Sigmoid colon (tissue), 7 donors: ENCODE measurements around the gene HEY2. TPM values are rescaled to one million over a fixed set of nuclear protein-coding genes. Genes with fewer than 3 reads are reported as not detected.
A peak's percentile ranks its signal among the peaks of the same experiment; 100 is the strongest.

Source experiments
- DNase-seq: peaks from one replicate; pipeline ENCODE4 v3.0.0-alpha.2; 2019
- H3K27ac ChIP-seq, 4 donors: fragments of 200-600 bp; sonication (generic); one replicate each; pipeline ENCODE4 v1.5.1; 2016 to 2019; ENCODE audit warnings: mild to moderate bottlenecking in 1 of 4
- H3K27me3 ChIP-seq, 3 donors: fragments of 200-600 bp; sonication (generic); one replicate each; pipeline ENCODE4 v1.5.1; 2019; ENCODE audit warnings: mild to moderate bottlenecking in 1 of 3
- H3K36me3 ChIP-seq, 4 donors: fragments of 200-600 bp; sonication (generic); one replicate each; pipeline ENCODE4 v1.5.1; 2016 to 2019
- H3K4me1 ChIP-seq, 4 donors: fragments of 200-600 bp; sonication (generic); one replicate each; pipeline ENCODE4 v1.5.1; 2017 to 2019
- H3K4me3 ChIP-seq, 4 donors: fragments of 200-600 bp; sonication (generic); one replicate each; pipeline ENCODE4 v1.5.1; 2017 to 2019; ENCODE audit warnings: mild to moderate bottlenecking in 2 of 4, moderate library complexity in 1 of 4
- H3K9me3 ChIP-seq, 4 donors: fragments of 200-600 bp in 3 of 4; sonication (generic) in 3 of 4; one replicate each; pipeline versions ENCODE4 v1.5.1 to v1.6.1; 2013 to 2019
- CTCF ChIP-seq, 4 experiments: fragments of 450-650 bp in 3 of 4; fragments of 200-600 bp in 1 of 4; IDR thresholded peaks; one replicate each; pipeline ENCODE4 v1.5.1; 2016 to 2019; ENCODE audit warnings: antibody characterized with exemption in 4 of 4, mild to moderate bottlenecking in 3 of 4, moderate library complexity in 2 of 4
- EP300 ChIP-seq, 4 donors: sonication (generic); formaldehyde crosslinking; IDR thresholded peaks; one replicate each; pipeline ENCODE4 v1.6.1; 2017; ENCODE audit warnings: antibody characterized with exemption in 4 of 4
- POLR2A ChIP-seq, 2 donors: fragments of 450-650 bp; IDR thresholded peaks; one replicate each; pipeline ENCODE4 v1.6.1; 2016; ENCODE audit warnings: antibody characterized with exemption in 2 of 2, mild to moderate bottlenecking in 2 of 2, moderate library complexity in 2 of 2
- POLR2AphosphoS5 ChIP-seq, 4 donors: sonication (generic); formaldehyde crosslinking; IDR thresholded peaks; one replicate each; pipeline ENCODE4 v1.6.1; 2017; ENCODE audit warnings: antibody characterized with exemption in 4 of 4
- WGBS, 2 donors: extraction: QIAGEN DNeasy Blood & Tissue Kit; methylation state at CpG; one replicate each; pipeline ENCODE4 v1.1.7; 2013; 5-methylcytosine and 5-hydroxymethylcytosine counted together
- intact Hi-C: fragments of 100-400 bp; cut with DNase I; formaldehyde crosslinking; loops from one replicate; pipeline ENCODE4 v1.15.1; 2023
- polyA plus RNA-seq, 3 donors: library from polyadenylated mRNA; stranded (reverse); fragments of 200-250 nt; gene quantifications; one replicate each; pipeline ENCODE4 v1.2.3, GENCODE V29; 2013
- total RNA-seq, 4 donors: library from RNA; depleted of rRNA; stranded (reverse); fragments of >200 nt; gene quantifications; one replicate each; pipeline ENCODE4 v1.1.0, GENCODE V29; 2016
- donor health status: healthy with polysubstance abuse.
- donor health status: Bipolar disorder and iron deficiency.
- donor health status: healthy.

The HEY2 gene
- total and polyA plus RNA-seq, 7 donors = 1.2 to 3.9 (median 1.6) TPM; not detected in 2

- intact Hi-C loops = no loop called here
Measured at GRCh38 chr6:125797886-125798444, 48.5 kb downstream of the HEY2 start.

GRCh38 chr6:125798734-125799508 lies 49.5 kb downstream of the HEY2 start:
- peaks cover 0 to 6% (median 0%) of the 10 kb centered on the region in 4 donors for H3K36me3 ChIP-seq
- no peak for DNase-seq
- H3K27me3 ChIP-seq = no peaks in the 10 kb centered on the region
- no peaks in the 10 kb centered on the region for H3K9me3 ChIP-seq
- no peaks in the 10 kb centered on the region for H3K4me1 ChIP-seq
- no peak overlapping the region for H3K27ac ChIP-seq
- intact Hi-C loops = no loop called here
- no peak overlapping the region for H3K4me3 ChIP-seq
- WGBS, 2 donors = 78 to 89% methylated on average over 5 of the region's 5 CpGs
- TF ChIP-seq CTCF (IDR thresholded peaks at IDR 0.05) = no peak
- no peak for TF ChIP-seq EP300 (IDR thresholded peaks at IDR 0.05)
- no peak for TF ChIP-seq POLR2AphosphoS5 (IDR thresholded peaks at IDR 0.05)
- TF ChIP-seq POLR2A (IDR thresholded peaks at IDR 0.05) = no peak

More at GRCh38 chr6:125797886-125798444, 48.5 kb downstream of the HEY2 start:
- Histone ChIP-seq H3K4me1 (peaks cover 0 to 2% (median 0%) of the 10 kb centered on the region in 4 donors), H3K4me3 (no peak overlapping the region), H3K27ac (no peak overlapping the region), H3K9me3 (no peaks in the 10 kb centered on the region), H3K27me3 (no peaks in the 10 kb centered on the region), H3K36me3 (peaks cover 0 to 6% (median 0%) of the 10 kb centered on the region in 4 donors)
- DNase-seq = no peak
- TF ChIP-seq CTCF (IDR thresholded peaks at IDR 0.05) (no peak), POLR2A (IDR thresholded peaks at IDR 0.05) (no peak), POLR2AphosphoS5 (IDR thresholded peaks at IDR 0.05) (no peak), EP300 (IDR thresholded peaks at IDR 0.05) (no peak)
- 84 to 91% methylated on average over 3 of the region's 3 CpGs for WGBS, 2 donors

- H3K9me3 ChIP-seq = no peaks in the 10 kb centered on the region
- H3K4me1 ChIP-seq = no peaks in the 10 kb centered on the region
- H3K27ac ChIP-seq = peak overlapping the region in 1 of 4 donors; percentile 12
- intact Hi-C loops = no loop called here
- TF ChIP-seq CTCF (IDR thresholded peaks at IDR 0.05) (no peak), EP300 (IDR thresholded peaks at IDR 0.05) (no peak), POLR2A (IDR thresholded peaks at IDR 0.05) (no peak), POLR2AphosphoS5 (IDR thresholded peaks at IDR 0.05) (no peak)
- 90% methylated on average over 2 of the region's 2 CpGs for WGBS, 2 donors
- no peak overlapping the region for H3K4me3 ChIP-seq
- peaks cover 0 to 3% (median 0%) of the 10 kb centered on the region in 4 donors for H3K36me3 ChIP-seq
- DNase-seq = no peak
- H3K27me3 ChIP-seq = no peaks in the 10 kb centered on the region
Measured at GRCh38 chr6:125802383-125802782, 53.0 kb downstream of the HEY2 start.

- H3K9me3 ChIP-seq = no peaks in the 10 kb centered on the region
- H3K4me1 ChIP-seq = no peaks in the 10 kb centered on the region
- H3K27me3 ChIP-seq = no peaks in the 10 kb centered on the region
- TF ChIP-seq EP300 (IDR thresholded peaks at IDR 0.05) (no peak), CTCF (IDR thresholded peaks at IDR 0.05) (no peak), POLR2AphosphoS5 (IDR thresholded peaks at IDR 0.05) (no peak), POLR2A (IDR thresholded peaks at IDR 0.05) (no peak)
- no peaks in the 10 kb centered on the region for H3K36me3 ChIP-seq
- no peak overlapping the region for H3K4me3 ChIP-seq
- WGBS, 2 donors = 35 to 62% methylated on average over 4 of the region's 4 CpGs
- no peak for DNase-seq
- intact Hi-C loops = no loop called here
- peak overlapping the region in 1 of 4 donors; percentile 12 for H3K27ac ChIP-seq
Measured at GRCh38 chr6:125802943-125803377, 53.5 kb downstream of the HEY2 start.
